Endometrial microvascular endothelial cells (primary cell): ENCODE data around the gene RBM45. TPM values are rescaled to one million over a fixed set of nuclear protein-coding genes. Genes with fewer than 3 reads are reported as not detected.
"Not testable (repeated sequence)": the region's sequence is repeated elsewhere in the genome, so short reads cannot be mapped to it uniquely, and the experiment has no call there.

ENCODE experiments used
- in situ Hi-C: cut with HindIII; loops from 2 replicates; pipeline ENCODE4 v1.10.0; 2017; ENCODE audit warnings: low sequenced_read_pairs, low pct_unique_long_range_greater_than_20kb; ENCODE audit errors: inconsistent ontology term
- total RNA-seq: library from RNA; depleted of rRNA; stranded (reverse); fragments of >200 nt; gene quantifications from one replicate; pipeline ENCODE4 v1.2.3, GENCODE V29; 2015; ENCODE audit errors: inconsistent ontology term

The RBM45 gene
- total RNA-seq, 1 donor from 2014 or later, result 23.3 TPM

GRCh38 chr2:178152033-178152432 lies 39.8 kb downstream of the RBM45 start:
- in situ Hi-C loops, result no loop called here

DNA sequence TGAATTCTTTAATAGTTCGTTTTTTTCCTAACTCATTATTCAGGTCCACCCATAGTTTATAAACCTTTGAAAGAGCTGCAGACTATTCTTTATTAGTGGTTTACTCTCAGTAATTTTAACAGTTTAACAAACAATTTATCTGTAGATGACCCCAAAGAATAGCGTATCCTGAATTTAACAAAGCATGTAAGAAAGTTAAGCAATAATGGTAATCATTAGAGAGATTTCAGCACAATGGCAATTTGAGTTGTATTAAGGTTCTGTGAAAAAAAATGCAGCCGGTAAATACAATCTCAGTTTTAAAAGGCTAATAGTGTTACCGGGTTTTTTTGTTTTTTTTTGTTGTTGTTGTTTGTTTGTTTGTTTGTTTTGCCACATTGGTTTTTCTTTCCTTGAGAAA lies 40.3 kb downstream of the RBM45 start:
- in situ Hi-C loops, result no loop called here

GRCh38 chr2:178152977-178153376 lies 40.7 kb downstream of the RBM45 start:
- in situ Hi-C loops, result no loop called here

GRCh38 chr2:178153878-178154277 lies 41.6 kb downstream of the RBM45 start:
- in situ Hi-C loops, result not testable (repeated sequence)

GRCh38 chr2:178155524-178155923 lies 43.3 kb downstream of the RBM45 start:
- in situ Hi-C loops, result no loop called here

GRCh38 chr2:178157574-178157973 lies 45.3 kb downstream of the RBM45 start:
- in situ Hi-C loops, result no loop called here

GRCh38 chr2:178159966-178160365 lies 47.7 kb downstream of the RBM45 start:
- in situ Hi-C loops, result no loop called here

DNA sequence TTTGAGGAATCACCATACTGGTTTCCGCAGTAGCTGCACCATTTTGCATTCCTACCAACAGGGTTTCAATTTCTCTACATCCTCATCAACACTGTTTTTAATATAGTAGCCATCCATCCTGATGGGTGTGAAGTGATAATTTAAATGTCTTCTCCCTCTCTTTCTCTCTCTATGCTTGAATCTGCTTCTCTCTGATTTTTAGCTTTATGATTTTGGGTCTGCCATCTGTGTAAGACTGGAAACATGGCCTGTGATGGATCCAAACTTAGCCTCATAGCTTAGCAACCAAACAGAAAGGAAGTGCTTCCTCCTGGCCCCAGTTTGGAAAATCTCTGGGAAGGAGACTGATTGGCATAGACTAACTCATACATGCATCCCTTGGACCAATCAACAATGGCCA lies 48.4 kb downstream of the RBM45 start:
- in situ Hi-C loops, result no loop called here

DNA sequence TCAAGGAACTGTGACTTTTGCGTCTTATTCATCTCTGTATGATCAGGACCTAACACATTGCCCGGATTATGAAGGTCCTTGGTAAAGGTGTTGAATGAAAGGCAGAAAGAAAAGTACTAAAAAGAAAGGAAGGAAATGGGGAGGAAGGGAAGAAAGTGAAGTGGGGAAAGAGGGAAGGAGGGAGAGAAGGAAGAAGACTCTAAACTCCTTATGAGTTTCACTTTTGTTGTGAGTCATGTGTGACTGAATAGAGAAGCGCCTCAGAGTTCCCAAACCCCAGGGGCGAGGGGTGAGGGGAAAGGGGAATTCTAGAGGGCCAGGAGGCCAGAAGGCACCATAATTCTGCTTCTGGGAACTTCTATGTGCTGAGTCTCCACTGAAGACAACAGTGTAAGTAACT lies 51.2 kb downstream of the RBM45 start:
- in situ Hi-C loops, result no loop called here

- in situ Hi-C loops, result no loop called here
These were observed 51.7 kb downstream of the RBM45 start for GRCh38 chr2:178163911-178164310.

DNA sequence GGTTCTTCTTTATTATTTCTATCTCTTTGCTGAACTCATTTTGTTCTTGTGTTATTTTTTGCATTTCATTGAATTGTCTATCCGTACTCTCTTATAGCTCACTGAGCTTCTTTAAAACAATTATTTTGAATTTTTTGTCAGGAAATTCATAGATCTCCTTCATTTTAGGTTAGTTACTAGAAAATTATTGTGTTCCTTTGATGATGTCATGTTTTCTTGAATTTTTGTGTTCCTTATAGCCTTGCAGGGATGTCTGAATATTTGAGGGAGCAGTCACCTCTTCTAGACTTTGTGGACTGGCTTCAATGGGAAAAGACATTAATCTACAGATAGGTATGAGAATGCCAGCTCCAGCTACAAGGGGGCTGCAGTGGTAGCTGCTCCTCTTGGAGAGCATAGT lies 61.4 kb downstream of the RBM45 start:
- in situ Hi-C loops, result no loop called here

DNA sequence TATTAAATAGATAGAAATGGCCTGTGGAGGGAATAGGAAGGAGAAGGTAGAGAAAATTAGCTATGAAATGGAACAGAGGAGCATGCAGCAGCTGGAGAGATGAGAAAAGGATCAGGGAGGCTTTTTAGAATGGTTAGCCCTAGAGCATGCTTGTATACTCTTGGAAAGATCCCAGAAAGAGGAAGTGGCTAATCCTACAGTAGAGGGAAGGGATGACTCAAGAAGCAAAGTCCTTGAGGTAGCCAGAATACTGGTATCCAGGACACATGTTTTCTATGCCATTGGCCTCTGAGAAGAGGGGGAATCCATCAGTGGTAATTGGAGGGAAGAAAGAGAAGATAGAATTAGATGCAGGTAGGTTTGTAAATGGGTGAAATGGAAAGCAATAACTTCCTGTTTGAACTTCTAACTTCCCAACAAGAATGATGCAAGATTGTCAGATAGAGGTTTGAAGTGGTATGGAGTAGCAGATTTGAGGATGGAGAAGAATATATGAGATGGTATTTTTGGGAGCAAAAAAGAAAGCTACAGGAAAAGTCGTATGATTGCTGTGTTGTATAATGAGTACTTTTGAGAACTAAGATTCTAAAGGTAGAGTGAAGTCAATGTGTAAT lies 64.9 kb downstream of the RBM45 start:
- in situ Hi-C loops, result no loop called here

Other genes with a start within 250 kb of the RBM45 start
- 0.37 TPM for gene PDE11A, start 39.7 kb upstream of the RBM45 start, total RNA-seq
- 1.7 TPM for gene OSBPL6, start 82.1 kb downstream of the RBM45 start, total RNA-seq